B cell (primary cell): Measurements from ENCODE around the gene JAG1. TPM values are rescaled to one million over a fixed set of nuclear protein-coding genes. Genes with fewer than 3 reads are reported as not detected.

Experiments used
- ATAC-seq: fragments of 200-7000 bp; cut with Tn5 transposase; one replicate; pipeline ENCODE4 v1.10.0; 2021; ENCODE audit warnings: low read depth, mild to moderate bottlenecking, moderate number of reproducible peaks, moderate library complexity
- CTCF ChIA-PET: fragments of 350-600 bp; sonication (Branson Sonifier 250); formaldehyde crosslinking; loops from one replicate; lab custom pipeline; 2021; ENCODE audit warnings: antibody characterized with exemption, inconsistent platforms; lab: Charles Lee
- POLR2A ChIA-PET: fragments of 350-600 bp; sonication (Branson Sonifier 250); formaldehyde crosslinking; loops from one replicate; lab custom pipeline; 2021; ENCODE audit warnings: antibody characterized with exemption; lab: Charles Lee
- DNase-seq: peaks from one replicate; pipeline ENCODE4 v3.0.0; 2013
- H2AFZ ChIP-seq: 2 replicates; pipeline ENCODE4 v1.6.1; 2012; ENCODE audit warnings: mild to moderate bottlenecking, low read depth, low read length; ENCODE audit not compliant: insufficient read depth, poor library complexity, severe bottlenecking
- H3K27ac ChIP-seq, 2 donors: 1 replicate in 1 of 2; 2 replicates in 1 of 2; pipeline ENCODE4 v1.5.1; 2012 to 2013; ENCODE audit warnings: low read length in 2 of 2, mild to moderate bottlenecking in 2 of 2, moderate library complexity in 1 of 2
- H3K27me3 ChIP-seq, 4 experiments: fragments of 200-600 bp in 1 of 4; sonication (generic) in 1 of 4; replicated peaks in 1 of 4; 1 replicate in 2 of 4; 2 replicates in 2 of 4; pipeline versions ENCODE4 v1.6.1 to v1.7.0; 2013 to 2016; ENCODE audit warnings: low read length in 3 of 4, mild to moderate bottlenecking in 2 of 4, mixed read lengths in 1 of 4, moderate library complexity in 1 of 4; ENCODE audit not compliant: insufficient read depth in 4 of 4, control insufficient read depth in 3 of 4; ENCODE audit errors: control extremely low read depth in 1 of 4
- H3K36me3 ChIP-seq, 2 experiments: replicated peaks in 1 of 2; 1 replicate in 1 of 2; 2 replicates in 1 of 2; pipeline versions ENCODE4 v1.6.1 to v1.7.1; 2013; ENCODE audit warnings: low read length in 1 of 2; ENCODE audit not compliant: insufficient read depth in 2 of 2, control insufficient read depth in 1 of 2; ENCODE audit errors: control extremely low read depth in 1 of 2, extremely low read depth in 1 of 2
- H3K4me1 ChIP-seq, 2 donors: fragments of 200-600 bp in 1 of 2; sonication (generic) in 1 of 2; 1 replicate in 1 of 2; 2 replicates in 1 of 2; pipeline versions ENCODE4 v1.5.1 to v1.6.1; 2013 to 2017; ENCODE audit warnings: low read length in 2 of 2; ENCODE audit not compliant: control insufficient read depth in 2 of 2, insufficient read depth in 2 of 2
- H3K4me2 ChIP-seq: replicated peaks from 2 replicates; pipeline ENCODE3; 2012; ENCODE audit warnings: mild to moderate bottlenecking, low read depth, low read length; ENCODE audit not compliant: poor library complexity, severe bottlenecking
- H3K4me3 ChIP-seq, 5 experiments: fragments of 200-600 bp in 1 of 5; sonication (generic) in 1 of 5; 1 replicate in 3 of 5; 2 replicates in 2 of 5; pipeline versions ENCODE4 v1.5.1 to v1.7.0; 2011 to 2016; ENCODE audit warnings: low read length in 4 of 5, mild to moderate bottlenecking in 4 of 5, low read depth in 2 of 5, control low read depth in 1 of 5, moderate library complexity in 1 of 5; ENCODE audit not compliant: insufficient read depth in 1 of 5; ENCODE audit errors: control extremely low read depth in 1 of 5, extremely low read depth in 1 of 5
- H3K79me2 ChIP-seq: fragments of 200-600 bp; sonication (generic); one replicate; pipeline ENCODE4 v1.6.0; 2016; ENCODE audit warnings: low read length; ENCODE audit not compliant: control insufficient read depth, insufficient read depth
- H3K9ac ChIP-seq: fragments of 200-600 bp; sonication (generic); 2 replicates; pipeline ENCODE4 v1.6.1; 2017; ENCODE audit warnings: mild to moderate bottlenecking, low read length, moderate library complexity
- H3K9me3 ChIP-seq, 3 donors: one replicate each; pipeline versions ENCODE4 v1.6.1 to v1.7.1; 2013; ENCODE audit warnings: low read length in 2 of 3; ENCODE audit not compliant: control insufficient read depth in 2 of 3, insufficient read depth in 1 of 3; ENCODE audit errors: control extremely low read depth in 1 of 3
- H4K20me1 ChIP-seq: 2 replicates; pipeline ENCODE4 v1.6.0; 2012; ENCODE audit warnings: mild to moderate bottlenecking, low read length; ENCODE audit not compliant: insufficient read depth, control insufficient read depth, poor library complexity, severe bottlenecking
- H3K27ac Mint-ChIP-seq: one replicate; pipeline ENCODE4 v1.8.0; 2021; ENCODE audit warnings: mixed read lengths
- H3K27me3 Mint-ChIP-seq: one replicate; pipeline ENCODE4 v1.8.0; 2021; ENCODE audit warnings: mixed read lengths
- H3K4me1 Mint-ChIP-seq: one replicate; pipeline ENCODE4 v1.8.0; 2021; ENCODE audit warnings: mixed read lengths
- H3K4me3 Mint-ChIP-seq: one replicate; pipeline ENCODE4 v1.8.0; 2021; ENCODE audit warnings: mixed read lengths
- H3K9me3 Mint-ChIP-seq: one replicate; pipeline ENCODE4 v1.8.0; 2022; ENCODE audit warnings: mixed read lengths; ENCODE audit not compliant: insufficient read depth
- CTCF ChIP-seq: fragments of 200-600 bp; IDR thresholded peaks from one replicate; pipeline ENCODE4 v1.8.0; 2022; ENCODE audit warnings: antibody characterized with exemption, mild to moderate bottlenecking
- EZH2 ChIP-seq: IDR thresholded peaks from 2 replicates; pipeline ENCODE4 v1.6.1; 2012; ENCODE audit warnings: borderline replicate concordance, low read depth, mild to moderate bottlenecking, moderate library complexity, low read length; ENCODE audit not compliant: insufficient read depth, poor library complexity, severe bottlenecking
- WGBS: methylation state at CpG from one replicate; pipeline ENCODE4 v1.1.5; 2013; ENCODE audit warnings: missing lambda C conversion rate; ENCODE audit not compliant: insufficient coverage; 5-methylcytosine and 5-hydroxymethylcytosine counted together
- intact Hi-C: fragments of 100-400 bp; cut with micrococcal nuclease; formaldehyde crosslinking; loops from one replicate; pipeline ENCODE4 v1.10.0; 2022
- polyA plus RNA-seq: library from polyadenylated mRNA; depleted of rRNA; stranded (reverse); fragments of >200 nt; gene quantifications from 2 replicates; pipeline ENCODE4 v1.2.3, GENCODE V29; 2012
- total RNA-seq, 2 donors: library from RNA; stranded (reverse); fragments of 120-200 nt in 1 of 2; gene quantifications; 1 replicate in 1 of 2; 2 replicates in 1 of 2; pipeline versions ENCODE4 v1.2.3 to v1.2.4, GENCODE V29; 2013 to 2022

The JAG1 gene
- total and polyA plus RNA-seq, 2 donors (not counting 1 experiment from before 2014, with no cell fraction given): not detected

GRCh38 chr20:10621149-10621548, 52.6 kb downstream of the JAG1 start:
- Histone ChIP-seq H3K27ac (no peak overlapping the region), H3K79me2 (no peaks in the 10 kb centered on the region), H2AFZ (no peak overlapping the region), H3K36me3 (no peaks in the 10 kb centered on the region), H4K20me1 (no peaks in the 10 kb centered on the region), H3K9ac (no peak overlapping the region), H3K4me2 (no peak overlapping the region), H3K9me3 (no peaks in the 10 kb centered on the region), H3K4me3 (no peak overlapping the region), H3K4me1 (no peaks in the 10 kb centered on the region), H3K27me3 (no peaks in the 10 kb centered on the region)
- intact Hi-C loops: no loop called here
- no peak for ATAC-seq
- ChIA-PET POLR2A (no interaction called here), CTCF (no interaction called here)
- no CpG with 5 or more reads among the region's 3 CpGs for WGBS
- Mint-ChIP-seq H3K27ac (no peak overlapping the region), H3K9me3 (no peaks in the 10 kb centered on the region), H3K4me1 (no peaks in the 10 kb centered on the region), H3K4me3 (no peak overlapping the region), H3K27me3 (no peaks in the 10 kb centered on the region)
- TF ChIP-seq EZH2 (no peak), CTCF (no peak)
- DNase-seq: no peak

- no CpG with 5 or more reads among the region's 3 CpGs for WGBS
- H2AFZ ChIP-seq: no peak overlapping the region
- H3K9me3 ChIP-seq: no peaks in the 10 kb centered on the region
- no peak for TF ChIP-seq CTCF
- no peak for TF ChIP-seq EZH2
- no peak overlapping the region for H3K4me2 ChIP-seq
- H3K27ac ChIP-seq: no peak overlapping the region
- no peaks in the 10 kb centered on the region for H3K36me3 ChIP-seq
- H3K79me2 ChIP-seq: no peaks in the 10 kb centered on the region
- no peak for ATAC-seq
- Mint-ChIP-seq H3K27ac (no peak overlapping the region), H3K9me3 (no peaks in the 10 kb centered on the region), H3K27me3 (no peaks in the 10 kb centered on the region), H3K4me1 (no peaks in the 10 kb centered on the region), H3K4me3 (no peak overlapping the region)
- H3K4me1 ChIP-seq: no peaks in the 10 kb centered on the region
- H4K20me1 ChIP-seq: no peaks in the 10 kb centered on the region
- ChIA-PET CTCF (no interaction called here), POLR2A (no interaction called here)
- DNase-seq: no peak
- intact Hi-C loops: no loop called here
- no peak overlapping the region for H3K4me3 ChIP-seq
- H3K9ac ChIP-seq: no peak overlapping the region
- H3K27me3 ChIP-seq: no peaks in the 10 kb centered on the region
Observed at GRCh38 chr20:10619427-10619826, 54.4 kb downstream of the JAG1 start.
